Measurements from ENCODE around the gene SLC22A7.

- TF ChIP-seq POLR2AphosphoS5 (IDR thresholded peaks at IDR 0.05) (no peak), POLR2A (IDR thresholded peaks at IDR 0.05) (no peak)
Observed at GRCh38 chr6:43347021-43347420, 49.0 kb downstream of the SLC22A7 start.

Data from sigmoid colon (tissue), 4 donors.